DOHH2 (cell line): ENCODE results near the gene TFAM.
"Not testable (repeated sequence)": the region's sequence is repeated elsewhere in the genome, so short reads cannot be mapped to it uniquely, and the experiment has no call there.

Source experiments
- H3F3A ChIP-seq: fragments of 200-600 bp; sonication (generic), shearing (Covaris generic); 2 replicates; pipeline ENCODE4 v1.6.0; 2016; ENCODE audit warnings: antibody characterized with exemption, mild to moderate bottlenecking; ENCODE audit not compliant: control insufficient read depth, insufficient read depth
- H3K27ac ChIP-seq: fragments of 200-600 bp; sonication (generic); 2 replicates; pipeline ENCODE4 v1.5.1; 2014; ENCODE audit warnings: low read depth, mild to moderate bottlenecking, low read length, moderate library complexity
- H3K27me3 ChIP-seq: fragments of 200-600 bp; sonication (generic); 2 replicates; pipeline ENCODE4 v1.6.1; 2014; ENCODE audit warnings: mild to moderate bottlenecking, low read length, mixed read lengths; ENCODE audit not compliant: control insufficient read depth
- H3K36me3 ChIP-seq: fragments of 200-600 bp; sonication (generic); 2 replicates; pipeline ENCODE4 v1.6.1; 2014; ENCODE audit warnings: mild to moderate bottlenecking, low read length, moderate library complexity, mixed read lengths; ENCODE audit not compliant: control insufficient read depth
- H3K4me1 ChIP-seq: fragments of 200-600 bp; sonication (generic); 2 replicates; pipeline ENCODE4 v1.6.1; 2014; ENCODE audit warnings: mild to moderate bottlenecking, low read length, mixed read lengths; ENCODE audit not compliant: control insufficient read depth
- H3K4me2 ChIP-seq: fragments of 200-600 bp; sonication (generic); 2 replicates; pipeline ENCODE4 v1.6.0; 2014; ENCODE audit warnings: mild to moderate bottlenecking, low read length, moderate library complexity
- H3K4me3 ChIP-seq: fragments of 200-600 bp; sonication (generic); 2 replicates; pipeline ENCODE4 v1.5.1; 2014; ENCODE audit warnings: mild to moderate bottlenecking, low read length, mixed read lengths
- H3K79me2 ChIP-seq: fragments of 200-600 bp; sonication (generic); 2 replicates; pipeline ENCODE4 v1.6.1; 2014; ENCODE audit warnings: mild to moderate bottlenecking, low read length, mixed read lengths; ENCODE audit not compliant: control insufficient read depth
- H3K9me2 ChIP-seq: fragments of 200-600 bp; sonication (generic); replicated peaks from 2 replicates; pipeline ENCODE4 v1.6.1; 2014; ENCODE audit warnings: mild to moderate bottlenecking, low read length, mixed read lengths; ENCODE audit not compliant: control insufficient read depth
- H3K9me3 ChIP-seq: fragments of 200-600 bp; sonication (generic); 2 replicates; pipeline ENCODE4 v1.6.1; 2014; ENCODE audit warnings: antibody characterized with exemption, low read length, mixed read lengths; ENCODE audit not compliant: control insufficient read depth, insufficient read depth
- H4K20me1 ChIP-seq: fragments of 200-600 bp; sonication (generic); 2 replicates; pipeline ENCODE4 v1.6.0; 2014; ENCODE audit warnings: low read depth, mild to moderate bottlenecking, antibody characterized with exemption, low read length, moderate library complexity; ENCODE audit not compliant: control insufficient read depth, insufficient read depth
- EZH2phosphoT487 ChIP-seq: fragments of 200-600 bp; sonication (generic); IDR thresholded peaks from 2 replicates; pipeline ENCODE4 v1.6.1; 2017; ENCODE audit warnings: borderline replicate concordance, mild to moderate bottlenecking, antibody characterized with exemption, low read length, moderate library complexity, mixed read lengths
- TF ChIP-seq, protein P1 (sequence below): fragments of 200-600 bp; sonication (generic); IDR thresholded peaks from one replicate; pipeline ENCODE4 v1.5.1; 2014; ENCODE audit warnings: antibody characterized with exemption, mild to moderate bottlenecking, low read depth, low read length; ENCODE audit not compliant: poor library complexity, severe bottlenecking

The TFAM gene

DNA sequence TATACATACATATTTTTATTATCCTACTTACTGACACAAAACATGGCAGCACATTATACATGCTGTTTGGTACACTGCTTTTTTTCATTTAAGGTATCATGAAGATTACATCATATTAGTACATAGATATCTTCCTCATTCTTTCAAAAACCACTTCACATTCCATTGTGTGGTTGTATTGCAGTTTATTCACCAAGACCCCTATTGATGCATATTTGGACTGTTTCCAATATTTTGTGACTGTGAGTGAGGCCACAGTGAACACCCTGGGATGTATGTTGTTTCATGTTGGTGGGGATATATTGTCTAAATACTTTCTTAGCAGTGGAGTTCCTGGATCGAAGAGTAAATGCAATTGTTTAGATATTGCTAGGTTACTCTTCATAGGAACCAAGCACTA lies 39.0 kb downstream of the TFAM start:
- no peaks in the 10 kb centered on the region for H3K27me3 ChIP-seq
- H3K79me2 ChIP-seq = no peaks in the 10 kb centered on the region
- H3K9me2 ChIP-seq = no peaks in the 10 kb centered on the region
- no peak overlapping the region for H3K27ac ChIP-seq
- H4K20me1 ChIP-seq = no peaks in the 10 kb centered on the region
- H3K4me2 ChIP-seq = no peak overlapping the region
- no peak overlapping the region for H3K4me3 ChIP-seq
- H3F3A ChIP-seq = no peaks in the 10 kb centered on the region
- no peaks in the 10 kb centered on the region for H3K4me1 ChIP-seq
- H3K9me3 ChIP-seq = no peaks in the 10 kb centered on the region; the same call in 1 of the 2 replicates
- no peaks in the 10 kb centered on the region for H3K36me3 ChIP-seq
- TF ChIP-seq EZH2phosphoT487 = no peak
- TF ChIP-seq, protein P1, sequence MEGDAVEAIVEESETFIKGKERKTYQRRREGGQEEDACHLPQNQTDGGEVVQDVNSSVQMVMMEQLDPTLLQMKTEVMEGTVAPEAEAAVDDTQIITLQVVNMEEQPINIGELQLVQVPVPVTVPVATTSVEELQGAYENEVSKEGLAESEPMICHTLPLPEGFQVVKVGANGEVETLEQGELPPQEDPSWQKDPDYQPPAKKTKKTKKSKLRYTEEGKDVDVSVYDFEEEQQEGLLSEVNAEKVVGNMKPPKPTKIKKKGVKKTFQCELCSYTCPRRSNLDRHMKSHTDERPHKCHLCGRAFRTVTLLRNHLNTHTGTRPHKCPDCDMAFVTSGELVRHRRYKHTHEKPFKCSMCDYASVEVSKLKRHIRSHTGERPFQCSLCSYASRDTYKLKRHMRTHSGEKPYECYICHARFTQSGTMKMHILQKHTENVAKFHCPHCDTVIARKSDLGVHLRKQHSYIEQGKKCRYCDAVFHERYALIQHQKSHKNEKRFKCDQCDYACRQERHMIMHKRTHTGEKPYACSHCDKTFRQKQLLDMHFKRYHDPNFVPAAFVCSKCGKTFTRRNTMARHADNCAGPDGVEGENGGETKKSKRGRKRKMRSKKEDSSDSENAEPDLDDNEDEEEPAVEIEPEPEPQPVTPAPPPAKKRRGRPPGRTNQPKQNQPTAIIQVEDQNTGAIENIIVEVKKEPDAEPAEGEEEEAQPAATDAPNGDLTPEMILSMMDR = no peak

DNA sequence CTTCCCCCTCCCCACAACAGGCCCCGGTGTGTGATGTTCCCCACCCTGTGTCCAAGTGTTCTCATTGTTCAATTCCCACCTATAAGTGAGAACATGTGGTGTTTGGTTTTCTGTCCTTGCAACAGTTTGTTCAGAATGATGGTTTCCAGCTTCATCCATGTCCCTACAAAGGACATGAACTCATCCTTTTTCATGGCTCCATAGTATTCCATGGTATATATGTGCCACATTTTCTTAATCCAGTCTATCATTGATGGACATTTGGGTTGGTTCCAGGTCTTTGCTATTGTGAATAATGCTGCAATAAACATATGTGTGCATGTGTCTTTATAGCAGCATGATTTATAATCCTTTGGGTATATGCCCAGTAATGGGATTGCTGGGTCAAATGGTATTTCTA lies 43.2 kb downstream of the TFAM start:
- not testable (repeated sequence) for H3K27ac ChIP-seq, H3F3A ChIP-seq, H3K79me2 ChIP-seq, H3K9me2 ChIP-seq, H3K27me3 ChIP-seq, H3K4me1 ChIP-seq, H3K9me3 ChIP-seq, H3K36me3 ChIP-seq, H3K4me2 ChIP-seq, H3K4me3 ChIP-seq, H4K20me1 ChIP-seq

DNA sequence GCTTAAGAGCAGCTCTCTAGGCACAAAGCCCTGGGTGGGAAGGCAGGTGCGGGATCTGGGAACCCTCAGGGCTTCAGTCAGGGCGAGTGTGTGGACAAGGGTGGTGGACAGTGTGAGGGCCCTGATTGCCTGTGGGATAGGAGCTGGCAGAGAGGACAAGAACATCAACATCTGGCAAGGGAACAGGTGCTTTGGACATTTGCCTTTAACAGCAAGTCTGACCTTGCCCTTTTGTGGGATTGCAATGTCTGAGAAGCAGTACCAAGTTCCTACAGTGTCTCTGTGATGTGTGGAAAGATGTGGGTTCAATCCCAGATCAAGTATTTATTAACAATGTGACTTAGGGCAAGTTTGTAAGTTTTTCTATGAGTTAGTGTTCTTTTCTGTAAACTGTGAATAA lies 46.7 kb downstream of the TFAM start:
- no peak for TF ChIP-seq EZH2phosphoT487
- TF ChIP-seq, protein P1 = no peak
- Histone ChIP-seq H3K36me3 (no peaks in the 10 kb centered on the region), H3F3A (no peaks in the 10 kb centered on the region), H3K27ac (no peak overlapping the region), H3K4me2 (no peak overlapping the region), H3K9me3 (no peaks in the 10 kb centered on the region), H3K27me3 (no peaks in the 10 kb centered on the region), H3K9me2 (no peaks in the 10 kb centered on the region), H3K4me1 (no peaks in the 10 kb centered on the region), H3K79me2 (no peaks in the 10 kb centered on the region), H3K4me3 (no peak overlapping the region), H4K20me1 (no peaks in the 10 kb centered on the region)

DNA sequence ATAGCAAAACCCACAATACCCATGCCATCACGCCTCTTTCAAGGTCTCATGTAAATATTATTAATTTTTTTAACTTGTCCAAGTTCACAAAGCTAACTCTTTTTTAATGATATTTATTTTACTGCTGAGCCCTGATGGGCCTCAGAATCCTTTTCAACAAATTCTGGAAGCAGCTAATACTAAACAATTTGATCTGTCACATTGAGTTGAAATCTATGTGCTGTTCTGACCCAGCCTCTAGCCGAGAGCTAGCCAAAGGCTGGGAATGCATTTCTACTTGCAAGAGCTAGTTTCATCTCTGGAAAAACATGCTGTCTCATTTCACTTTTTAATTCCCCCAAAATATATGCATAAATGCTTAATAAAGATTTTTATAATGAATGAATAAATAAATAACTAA lies 47.9 kb downstream of the TFAM start:
- Histone ChIP-seq H3K9me3 (no peaks in the 10 kb centered on the region), H3K27ac (no peak overlapping the region), H4K20me1 (no peaks in the 10 kb centered on the region), H3K79me2 (no peaks in the 10 kb centered on the region), H3K4me2 (no peak overlapping the region), H3K9me2 (no peaks in the 10 kb centered on the region), H3K4me3 (no peak overlapping the region), H3K27me3 (no peaks in the 10 kb centered on the region), H3K4me1 (no peaks in the 10 kb centered on the region), H3F3A (no peaks in the 10 kb centered on the region), H3K36me3 (no peaks in the 10 kb centered on the region)
- TF ChIP-seq, protein P1 = no peak
- no peak for TF ChIP-seq EZH2phosphoT487
